GM19351 (cell line): ENCODE data around the gene FLCN.
A peak's percentile ranks its signal among the peaks of the same experiment; 100 is the strongest.
"Not testable (repeated sequence)": the region's sequence is repeated elsewhere in the genome, so short reads cannot be mapped to it uniquely, and the experiment has no call there.

Experiments
- ATAC-seq: cut with Tn5 transposase; IDR thresholded peaks from one replicate; pipeline ENCODE4 v1.9.1; 2021; ENCODE audit warnings: mild to moderate bottlenecking, moderate library complexity; ENCODE audit not compliant: unreplicated experiment

Gene FLCN

GRCh38 chr17:17237026-17237799 lies at the start of gene FLCN:
Gene FLCN (minus strand): TSS chr17:17237168. CDS start chr17:17228137, 9,031 bp downstream.
- peak; percentile 88 for ATAC-seq

- no peak for ATAC-seq
Observed at GRCh38 chr17:17285951-17286350, 49.0 kb upstream of the FLCN start.

GRCh38 chr17:17280613-17281549 lies 43.9 kb upstream of the FLCN start, which contains the start of gene COPS3:
Gene COPS3 (minus strand): TSS chr17:17281246. CDS start chr17:17281186, 60 bp downstream.
- ATAC-seq, result peak; percentile 87

- ATAC-seq, result no peak
Observed at GRCh38 chr17:17279316-17279715, 42.3 kb upstream of the FLCN start.

- not testable (repeated sequence) for ATAC-seq
Observed at GRCh38 chr17:17277431-17277830, 40.5 kb upstream of the FLCN start.

GRCh38 chr17:17275971-17276370 lies 39.0 kb upstream of the FLCN start:
- ATAC-seq, result no peak

GRCh38 chr17:17269926-17270773 lies 33.2 kb upstream of the FLCN start:
- no peak for ATAC-seq

GRCh38 chr17:17264430-17264829 lies 27.5 kb upstream of the FLCN start:
- no peak for ATAC-seq

GRCh38 chr17:17258998-17259397 lies 22.0 kb upstream of the FLCN start:
- no peak for ATAC-seq

GRCh38 chr17:17258011-17258410 lies 21.0 kb upstream of the FLCN start:
- no peak for ATAC-seq

GRCh38 chr17:17256316-17256715 lies 19.3 kb upstream of the FLCN start:
- no peak for ATAC-seq

- ATAC-seq, result not testable (repeated sequence)
Observed at GRCh38 chr17:17255689-17256088, 18.7 kb upstream of the FLCN start.

GRCh38 chr17:17254036-17254435 lies 17.1 kb upstream of the FLCN start:
- no peak for ATAC-seq

- ATAC-seq, result no peak
Observed at GRCh38 chr17:17253406-17253805, 16.4 kb upstream of the FLCN start.

- ATAC-seq, result no peak
Observed at GRCh38 chr17:17252149-17252661, 15.2 kb upstream of the FLCN start.

- no peak for ATAC-seq
Observed at GRCh38 chr17:17246879-17247278, 9.9 kb upstream of the FLCN start.

GRCh38 chr17:17243163-17243562 lies 6.2 kb upstream of the FLCN start:
- no peak for ATAC-seq

- ATAC-seq, result no peak
Observed at GRCh38 chr17:17242246-17242645, 5.3 kb upstream of the FLCN start.

GRCh38 chr17:17241656-17242055 lies 4.7 kb upstream of the FLCN start:
- ATAC-seq, result no peak

- ATAC-seq, result no peak
Observed at GRCh38 chr17:17239832-17240231, 2.9 kb upstream of the FLCN start.
